PC-9 (cell line): ENCODE results near the gene PBX4.

Source experiments
- CTCF ChIP-seq: fragments of 200-600 bp; sonication (generic); conservative IDR thresholded peaks from 2 replicates; pipeline ENCODE4 v1.6.1; 2017; ENCODE audit warnings: mixed run types, antibody characterized with exemption, mild to moderate bottlenecking, moderate library complexity
- EZH2 ChIP-seq: fragments of 200-600 bp; sonication (generic); IDR thresholded peaks from 2 replicates; pipeline ENCODE4 v1.8.0; 2017; ENCODE audit warnings: antibody characterized with exemption, low read depth

DNA sequence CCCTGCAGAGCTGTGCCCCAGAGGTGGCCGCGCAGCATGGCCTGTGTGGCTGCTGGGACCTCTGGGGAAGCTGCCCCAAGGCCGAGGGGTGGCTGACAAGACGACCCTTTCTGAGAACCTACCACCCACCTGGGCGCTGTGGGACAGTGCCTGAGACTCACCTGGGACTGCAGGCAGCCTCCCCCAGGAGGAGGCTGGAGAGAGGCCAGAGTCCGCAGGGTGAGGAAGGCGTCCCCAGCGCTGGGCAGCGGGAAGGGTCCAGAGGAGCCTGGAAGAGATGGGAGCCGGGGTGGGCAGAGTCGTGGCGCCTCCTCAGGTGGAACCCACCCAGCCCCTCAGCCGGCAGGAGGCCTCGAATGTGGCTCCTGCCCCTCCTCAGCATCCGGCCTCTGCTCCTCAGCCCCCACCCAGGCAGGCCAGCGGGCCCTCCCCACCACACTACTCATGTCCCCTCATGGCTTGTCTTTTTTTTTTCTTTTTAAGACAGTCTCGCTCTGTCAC is 55.1 kb downstream of the PBX4 start:
- TF ChIP-seq CTCF (no peak), EZH2 (no peak)
